WI38 (cell line): ENCODE results near the gene CD22.
"Not testable (repeated sequence)": the region's sequence is repeated elsewhere in the genome, so short reads cannot be mapped to it uniquely, and the experiment has no call there.

Experiments
- H3K4me3 ChIP-seq: 2 replicates; pipeline ENCODE4 v1.5.1; 2011; ENCODE audit warnings: low read depth, mild to moderate bottlenecking, control low read depth, low read length
- TF ChIP-seq, protein P1 (sequence below): IDR thresholded peaks from 2 replicates; pipeline ENCODE4 v1.5.1; 2012; ENCODE audit warnings: low read depth, mild to moderate bottlenecking, control low read depth, low read length

Gene CD22

DNA sequence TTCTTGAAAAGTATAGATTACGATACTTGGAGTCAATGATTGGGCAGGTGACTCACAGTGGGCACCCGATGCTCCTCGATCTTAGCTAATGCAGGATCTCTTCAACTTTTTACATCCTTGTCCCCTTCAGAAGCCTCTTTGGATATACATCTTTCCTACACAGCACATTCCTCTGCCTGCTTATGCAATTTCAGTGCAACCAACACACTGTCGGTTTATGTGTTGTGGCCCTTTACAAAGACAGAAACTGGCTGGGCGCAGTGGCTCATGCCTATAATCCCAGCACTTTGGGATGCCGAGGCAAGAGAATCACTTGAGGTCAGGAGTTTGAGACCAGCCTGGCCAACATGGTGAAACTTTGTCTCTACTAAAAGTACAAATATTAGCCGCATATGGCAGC is 44.5 kb downstream of the CD22 start:
- TF ChIP-seq, protein P1, sequence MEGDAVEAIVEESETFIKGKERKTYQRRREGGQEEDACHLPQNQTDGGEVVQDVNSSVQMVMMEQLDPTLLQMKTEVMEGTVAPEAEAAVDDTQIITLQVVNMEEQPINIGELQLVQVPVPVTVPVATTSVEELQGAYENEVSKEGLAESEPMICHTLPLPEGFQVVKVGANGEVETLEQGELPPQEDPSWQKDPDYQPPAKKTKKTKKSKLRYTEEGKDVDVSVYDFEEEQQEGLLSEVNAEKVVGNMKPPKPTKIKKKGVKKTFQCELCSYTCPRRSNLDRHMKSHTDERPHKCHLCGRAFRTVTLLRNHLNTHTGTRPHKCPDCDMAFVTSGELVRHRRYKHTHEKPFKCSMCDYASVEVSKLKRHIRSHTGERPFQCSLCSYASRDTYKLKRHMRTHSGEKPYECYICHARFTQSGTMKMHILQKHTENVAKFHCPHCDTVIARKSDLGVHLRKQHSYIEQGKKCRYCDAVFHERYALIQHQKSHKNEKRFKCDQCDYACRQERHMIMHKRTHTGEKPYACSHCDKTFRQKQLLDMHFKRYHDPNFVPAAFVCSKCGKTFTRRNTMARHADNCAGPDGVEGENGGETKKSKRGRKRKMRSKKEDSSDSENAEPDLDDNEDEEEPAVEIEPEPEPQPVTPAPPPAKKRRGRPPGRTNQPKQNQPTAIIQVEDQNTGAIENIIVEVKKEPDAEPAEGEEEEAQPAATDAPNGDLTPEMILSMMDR = no peak

DNA sequence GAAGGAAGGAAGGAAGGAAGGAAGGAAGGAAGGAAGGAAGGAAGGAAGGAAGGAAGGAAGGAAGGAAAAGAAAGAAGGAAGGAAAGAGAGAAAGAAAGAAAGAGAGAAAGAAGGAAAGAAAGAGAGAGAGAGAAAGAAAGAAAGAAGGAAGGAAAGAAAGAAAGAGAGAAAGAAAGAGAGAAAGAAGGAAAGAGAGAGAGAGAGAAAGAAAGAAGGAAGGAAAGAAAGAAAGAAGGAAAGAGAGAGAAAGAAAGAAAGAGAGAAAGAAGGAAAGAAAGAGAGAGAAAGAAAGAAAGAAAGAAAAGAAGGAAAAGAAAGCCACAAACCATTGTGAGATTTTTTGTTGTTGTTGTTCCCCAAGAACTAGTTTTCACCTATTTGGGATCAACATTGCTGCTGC is 45.0 kb downstream of the CD22 start:
- H3K4me3 ChIP-seq = not testable (repeated sequence)

More for the DNA sequence above, 44.5 kb downstream of the CD22 start:
- H3K4me3 ChIP-seq = no peak overlapping the region

DNA sequence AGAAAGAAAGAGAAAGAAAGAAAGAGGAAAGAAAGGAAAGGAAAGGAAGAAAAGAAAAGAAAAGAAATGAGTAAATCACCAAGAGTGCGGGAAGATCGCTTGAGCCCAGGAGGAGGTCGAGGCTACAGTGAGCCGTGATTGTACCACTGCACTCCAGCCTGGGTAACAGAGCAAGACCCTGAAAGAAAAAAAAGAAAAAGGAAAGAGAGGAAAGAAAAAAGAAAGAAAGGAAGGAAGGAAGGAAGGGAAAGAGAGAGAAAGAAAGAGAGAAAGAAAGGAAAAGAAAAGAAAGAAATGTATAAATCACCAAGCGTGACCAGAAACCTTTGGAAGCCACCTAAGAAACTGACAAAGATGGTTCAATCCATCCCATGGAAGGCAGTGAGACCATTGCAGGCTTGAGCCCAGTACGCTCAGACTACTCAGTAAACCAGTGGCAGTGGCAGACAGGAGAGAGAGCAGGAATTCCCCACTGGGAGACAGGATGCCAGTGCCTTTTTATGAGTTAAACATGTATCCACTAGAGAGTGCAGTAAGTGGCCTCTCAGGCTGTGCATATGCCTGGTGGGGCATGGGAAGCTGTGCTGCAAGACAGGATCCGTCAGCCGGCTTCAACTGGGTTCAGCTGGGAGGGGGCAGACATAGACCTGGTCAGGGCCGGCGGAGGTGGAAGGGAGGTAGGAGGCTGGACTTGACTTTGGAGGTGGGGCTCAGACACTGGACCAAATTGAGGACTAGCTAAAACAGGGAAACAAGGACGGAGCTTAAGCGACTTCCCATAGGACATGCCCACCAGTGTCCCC is 46.7 kb downstream of the CD22 start:
- TF ChIP-seq, protein P1 = no peak
- no peak overlapping the region for H3K4me3 ChIP-seq

DNA sequence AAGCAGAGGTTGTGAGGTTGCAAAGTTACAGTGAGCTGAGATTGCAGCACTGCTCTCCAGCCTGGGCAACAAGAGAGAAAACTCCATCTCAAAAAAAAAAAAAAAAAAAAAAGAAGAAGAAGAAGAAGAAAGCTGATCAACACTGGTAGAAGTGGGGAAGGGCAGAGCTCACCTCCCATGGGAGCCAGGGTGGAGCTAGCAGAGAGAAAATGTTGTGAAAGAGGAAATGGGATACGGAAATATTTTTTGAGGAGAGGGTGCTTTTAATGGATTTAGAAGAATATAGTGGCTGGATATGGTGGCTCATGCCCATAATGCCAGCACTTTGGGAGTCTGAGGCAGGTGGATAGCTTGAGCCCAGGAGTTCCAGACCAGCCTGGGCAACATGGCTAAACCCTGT is 48.7 kb downstream of the CD22 start:
- TF ChIP-seq, protein P1 = no peak

DNA sequence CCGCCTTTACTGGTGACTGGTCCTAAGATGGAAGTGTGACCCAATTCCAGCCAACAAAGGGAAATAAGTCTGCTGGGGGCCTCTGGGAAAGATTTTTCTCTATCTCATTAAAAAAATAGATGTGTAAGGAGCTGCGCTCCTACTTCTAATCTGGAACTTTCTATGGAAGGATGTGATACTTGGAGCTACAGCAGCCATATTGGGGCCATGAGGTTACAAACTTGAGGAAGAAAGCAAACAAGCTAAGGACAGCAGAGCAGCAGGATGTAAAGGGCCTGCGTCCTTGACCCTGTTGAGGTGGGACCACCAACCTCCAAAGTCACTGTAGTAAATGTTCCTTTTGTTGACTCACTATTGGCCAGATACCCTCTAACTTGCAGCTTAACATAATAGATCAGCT is 49.4 kb downstream of the CD22 start:
- H3K4me3 ChIP-seq = no peak overlapping the region
- TF ChIP-seq, protein P1 = no peak

More for the DNA sequence above, 48.7 kb downstream of the CD22 start:
- no peak overlapping the region for H3K4me3 ChIP-seq

DNA sequence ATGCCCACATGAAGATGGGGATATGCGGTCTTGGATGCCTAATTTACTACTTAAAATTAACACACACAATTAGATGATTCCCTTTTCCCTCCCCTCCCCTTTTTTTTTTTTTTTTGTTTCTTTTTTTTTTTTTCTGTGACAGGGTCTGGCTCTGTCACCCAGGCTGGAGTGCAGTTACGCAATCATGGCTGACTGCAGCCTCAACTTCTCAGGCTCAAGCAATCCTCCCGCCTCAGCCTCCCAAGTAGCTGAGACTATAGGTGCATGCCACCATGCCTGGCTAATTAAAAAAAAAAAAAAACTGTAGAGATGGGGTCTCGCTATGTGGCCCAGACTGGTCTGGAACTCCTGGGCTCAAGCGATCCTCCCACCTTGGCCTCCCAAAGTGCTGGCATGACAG is 50.6 kb downstream of the CD22 start:
- H3K4me3 ChIP-seq = not testable (repeated sequence)

DNA sequence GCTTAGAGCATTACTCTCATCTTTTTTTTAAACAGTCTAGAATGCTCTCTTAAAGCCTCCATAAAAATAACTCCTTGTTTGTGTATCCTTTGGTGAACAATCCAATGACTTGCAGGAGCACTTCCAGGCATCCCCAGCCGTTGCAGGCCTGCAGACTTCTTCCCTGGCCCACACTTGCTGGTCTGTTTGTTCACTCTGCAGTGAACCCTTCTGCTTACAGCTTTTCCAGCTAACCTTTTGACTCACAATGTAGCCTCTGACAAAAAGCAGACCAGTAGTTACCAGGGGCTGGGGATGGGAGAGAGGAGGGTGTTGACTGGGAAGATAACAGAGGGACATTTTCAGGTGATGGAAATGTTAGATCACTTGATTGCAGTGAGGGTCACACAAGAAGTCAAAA is 51.0 kb downstream of the CD22 start:
- no peak overlapping the region for H3K4me3 ChIP-seq
- TF ChIP-seq, protein P1 = no peak

DNA sequence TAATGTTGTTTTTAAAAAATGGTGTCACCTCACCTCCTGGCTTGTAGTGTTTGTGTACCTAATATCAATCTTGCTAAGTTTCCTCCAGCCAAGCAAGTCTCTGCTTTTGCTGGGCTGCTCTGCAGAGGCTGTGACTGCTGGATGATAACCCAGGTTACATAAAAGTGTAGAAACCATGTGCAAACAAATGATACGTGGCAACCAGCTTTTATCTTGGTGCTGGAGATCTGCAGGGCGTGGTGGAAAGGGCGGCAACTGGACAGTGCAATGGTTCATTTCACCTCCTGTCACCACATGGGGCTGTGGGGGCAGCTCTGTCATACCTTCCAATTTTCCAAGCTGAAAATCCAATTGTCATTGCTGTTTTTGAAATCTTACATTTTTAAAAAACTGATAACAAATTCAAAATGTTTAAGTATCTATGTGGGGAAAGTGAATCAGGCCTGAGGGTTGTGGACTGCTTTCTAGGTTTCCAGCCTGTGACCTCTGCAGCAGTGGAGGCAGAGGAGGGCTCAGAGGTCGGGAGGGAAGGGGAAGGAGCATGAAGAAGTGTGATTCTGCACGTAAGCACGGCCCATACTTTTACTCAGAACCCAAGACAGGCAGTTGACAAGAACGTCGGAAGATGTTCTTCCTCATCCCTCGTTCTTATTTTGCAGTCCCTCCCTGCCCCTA is 51.6 kb downstream of the CD22 start:
- TF ChIP-seq, protein P1 = no peak

More for the DNA sequence above, 51.6 kb downstream of the CD22 start:
- no peak overlapping the region for H3K4me3 ChIP-seq
